ENCODE measurements around the gene LYG1.

- no peak for TF ChIP-seq CTCF (IDR thresholded peaks at IDR 0.05 in 2 of 3, conservative IDR thresholded peaks at IDR 0.05 in 1 of 3; ENCODE audit: borderline replicate concordance in 1 of 3, insufficient read depth in 1 of 3, low read depth in 2 of 3, low read length in 2 of 3)
- no peak for TF ChIP-seq POLR2A (IDR thresholded peaks at IDR 0.05; ENCODE audit: borderline replicate concordance, extremely low read depth, insufficient read depth, insufficient read length)
- no peak for TF ChIP-seq SP1 (IDR thresholded peaks at IDR 0.05; ENCODE audit: low read depth)
- TF ChIP-seq POLR2AphosphoS5 (IDR thresholded peaks at IDR 0.05; ENCODE audit: low read depth, low read length): no peak
- TF ChIP-seq REST (IDR thresholded peaks at IDR 0.05; ENCODE audit: low read depth): no peak
- TF ChIP-seq ELF1 (IDR thresholded peaks at IDR 0.05; ENCODE audit: borderline replicate concordance, low read depth): no peak
- no peak for TF ChIP-seq YY1 (IDR thresholded peaks at IDR 0.05; ENCODE audit: extremely low read depth, insufficient replicate concordance, low read depth, low read length)
- TF ChIP-seq SIN3A (IDR thresholded peaks at IDR 0.05; ENCODE audit: low read depth): no peak
- TF ChIP-seq EZH2 (IDR thresholded peaks at IDR 0.05): no peak
- no peak for TF ChIP-seq ZBTB33 (IDR thresholded peaks at IDR 0.05; ENCODE audit: extremely low read depth, insufficient replicate concordance, low read length)
- TF ChIP-seq EGR1 (IDR thresholded peaks at IDR 0.05; ENCODE audit: low read depth): no peak
Observed at GRCh38 chr2:99249951-99250350, 51.0 kb downstream of the LYG1 start.

Data from HCT116 (cell line).